ENCODE data around the gene UBE2F. TPM values are rescaled to one million over a fixed set of nuclear protein-coding genes. Genes with fewer than 3 reads are reported as not detected.

UBE2F gene
- total RNA-seq, 1 experiment from 2014 or later, result 62.1 TPM

- H3K4me1 ChIP-seq (ENCODE audit: insufficient read depth, low read length), result peaks cover 3% of the 10 kb centered on the region; the same call in 1 of the 2 replicates
- no peak overlapping the region for H3K27ac ChIP-seq (ENCODE audit: insufficient read length, low read depth, low read length)
- no peak overlapping the region for H4K91ac ChIP-seq (ENCODE audit: insufficient read length, low read depth, low read length)
- H2BK120ac ChIP-seq (ENCODE audit: low read depth, low read length, poor library complexity, severe bottlenecking), result no peak overlapping the region
- TF ChIP-seq, protein P1, sequence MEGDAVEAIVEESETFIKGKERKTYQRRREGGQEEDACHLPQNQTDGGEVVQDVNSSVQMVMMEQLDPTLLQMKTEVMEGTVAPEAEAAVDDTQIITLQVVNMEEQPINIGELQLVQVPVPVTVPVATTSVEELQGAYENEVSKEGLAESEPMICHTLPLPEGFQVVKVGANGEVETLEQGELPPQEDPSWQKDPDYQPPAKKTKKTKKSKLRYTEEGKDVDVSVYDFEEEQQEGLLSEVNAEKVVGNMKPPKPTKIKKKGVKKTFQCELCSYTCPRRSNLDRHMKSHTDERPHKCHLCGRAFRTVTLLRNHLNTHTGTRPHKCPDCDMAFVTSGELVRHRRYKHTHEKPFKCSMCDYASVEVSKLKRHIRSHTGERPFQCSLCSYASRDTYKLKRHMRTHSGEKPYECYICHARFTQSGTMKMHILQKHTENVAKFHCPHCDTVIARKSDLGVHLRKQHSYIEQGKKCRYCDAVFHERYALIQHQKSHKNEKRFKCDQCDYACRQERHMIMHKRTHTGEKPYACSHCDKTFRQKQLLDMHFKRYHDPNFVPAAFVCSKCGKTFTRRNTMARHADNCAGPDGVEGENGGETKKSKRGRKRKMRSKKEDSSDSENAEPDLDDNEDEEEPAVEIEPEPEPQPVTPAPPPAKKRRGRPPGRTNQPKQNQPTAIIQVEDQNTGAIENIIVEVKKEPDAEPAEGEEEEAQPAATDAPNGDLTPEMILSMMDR (conservative IDR thresholded peaks at IDR 0.05), result peak; percentile 23; the same call in 1 of the 3 replicates
- no peak overlapping the region for H2BK20ac ChIP-seq (ENCODE audit: low read depth, low read length, poor library complexity, severe bottlenecking)
- no peak overlapping the region for H3T11ph ChIP-seq (ENCODE audit: low read length)
- no peaks in the 10 kb centered on the region for H3K27me3 ChIP-seq (ENCODE audit: insufficient read depth, low read length)
- H2BK12ac ChIP-seq (ENCODE audit: insufficient read length, low read depth, low read length), result no peak overlapping the region
- no CpG with 5 or more reads among the region's 3 CpGs for WGBS (ENCODE audit: extremely low coverage, insufficient read length, low lambda C conversion rate)
- Mint-ChIP-seq H3K36me3 (ENCODE audit: insufficient read depth in 1 of 3, low read depth in 3 of 3) (peaks cover 26 to 41% (median 33%) of the 10 kb centered on the region in 3 experiments), H3K27me3 (ENCODE audit: low read depth) (no peaks in the 10 kb centered on the region), H3K9me3 (peaks cover 11 to 19% of the 10 kb centered on the region in 2 experiments; a peak in 4 of 5 replicates), H3K4me3 (no peak overlapping the region), H3K27ac (no peak overlapping the region; a peak in 1 of 7 replicates), H3K4me1 (peaks cover 12 to 14% of the 10 kb centered on the region in 2 experiments)
- no peak overlapping the region for H4K8ac ChIP-seq (replicated peaks; ENCODE audit: insufficient read length, low read depth, low read length)
- H3K9me3 ChIP-seq (ENCODE audit: control insufficient read depth, low read depth, low read length), result no peaks in the 10 kb centered on the region
- peaks cover 7% of the 10 kb centered on the region for H3K79me1 ChIP-seq (ENCODE audit: insufficient read depth, low read depth, low read length, poor library complexity, severe bottlenecking)
- H3K14ac ChIP-seq (ENCODE audit: insufficient read depth, low read length), result no peak overlapping the region
- H3K18ac ChIP-seq (ENCODE audit: insufficient read length, low read depth, low read length), result no peak overlapping the region
- no peaks in the 10 kb centered on the region for H3K23me2 ChIP-seq (ENCODE audit: insufficient read length, low read depth, low read length, poor library complexity, severe bottlenecking)
- no peak overlapping the region for H3K56ac ChIP-seq (ENCODE audit: insufficient read length, low read depth, low read length)
- H2BK5ac ChIP-seq (ENCODE audit: insufficient read length, low read length), result no peak overlapping the region
- DNase-seq, result no peak
- H4K20me1 ChIP-seq (ENCODE audit: control insufficient read depth, insufficient read depth, insufficient read length), result no peaks in the 10 kb centered on the region
- H3K4ac ChIP-seq (ENCODE audit: low read depth, low read length), result no peak overlapping the region
- no peak overlapping the region for H3K4me2 ChIP-seq (ENCODE audit: insufficient read depth, insufficient read length, low read length)
- H2BK15ac ChIP-seq (ENCODE audit: low read depth, low read length), result no peak overlapping the region
- H4K5ac ChIP-seq (ENCODE audit: insufficient read length, low read depth, low read length), result no peak overlapping the region
- peaks cover 4% of the 10 kb centered on the region; the same call in 1 of the 2 replicates for H3K79me2 ChIP-seq (ENCODE audit: insufficient read depth, low read length)
- no peak overlapping the region for H3K23ac ChIP-seq (ENCODE audit: insufficient read length, low read depth, low read length)
- H2AFZ ChIP-seq (ENCODE audit: low read length), result no peak overlapping the region
- H3K9ac ChIP-seq (ENCODE audit: extremely low read depth, insufficient read length, low read length), result no peak overlapping the region
- H2AK5ac ChIP-seq (ENCODE audit: insufficient read length, low read length), result no peak overlapping the region
Observed at GRCh38 chr2:237987268-237987667, 20.5 kb downstream of the UBE2F start.

Measured in H9 (cell line).